ENCODE measurements around the gene RMDN3. TPM values are rescaled to one million over a fixed set of nuclear protein-coding genes. Genes with fewer than 3 reads are reported as not detected.

RMDN3 gene
- total and polyA plus RNA-seq, 2 of the 13 experiments (the other 11 are each of a cell fraction or from before 2014, with no cell fraction given) = 16.8 to 19.5 TPM

GRCh38 chr15:40694688-40695468 is 60.2 kb downstream of the RMDN3 start, which contains the start of gene RAD51 (continued):
- TF ChIP-seq, protein P1, sequence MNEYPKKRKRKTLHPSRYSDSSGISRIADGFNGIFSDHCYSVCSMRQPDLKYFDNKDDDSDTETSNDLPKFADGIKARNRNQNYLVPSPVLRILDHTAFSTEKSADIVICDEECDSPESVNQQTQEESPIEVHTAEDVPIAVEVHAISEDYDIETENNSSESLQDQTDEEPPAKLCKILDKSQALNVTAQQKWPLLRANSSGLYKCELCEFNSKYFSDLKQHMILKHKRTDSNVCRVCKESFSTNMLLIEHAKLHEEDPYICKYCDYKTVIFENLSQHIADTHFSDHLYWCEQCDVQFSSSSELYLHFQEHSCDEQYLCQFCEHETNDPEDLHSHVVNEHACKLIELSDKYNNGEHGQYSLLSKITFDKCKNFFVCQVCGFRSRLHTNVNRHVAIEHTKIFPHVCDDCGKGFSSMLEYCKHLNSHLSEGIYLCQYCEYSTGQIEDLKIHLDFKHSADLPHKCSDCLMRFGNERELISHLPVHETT (CRISPR knock-in tag; conservative IDR thresholded peaks at IDR 0.05) = no peak; the same call in 1 of the 2 replicates
- TF ChIP-seq ARNTL (CRISPR knock-in tag; IDR thresholded peaks at IDR 0.05) (peak; percentile 53; the same call in 1 of the 2 replicates), ZBTB39 (CRISPR knock-in tag; IDR thresholded peaks at IDR 0.05) (0 out of 2 replicates have a peak, but pooled peaks have one; percentile 20), ZNF672 (CRISPR knock-in tag; IDR thresholded peaks at IDR 0.05) (no peak), ZNF367 (CRISPR knock-in tag; IDR thresholded peaks at IDR 0.05; ENCODE audit: borderline replicate concordance) (0 out of 2 replicates have a peak, but pooled peaks have one; percentile 48), SMC3 (IDR thresholded peaks at IDR 0.05; ENCODE audit: low read length) (no peak), JARID2 (CRISPR knock-in tag; IDR thresholded peaks at IDR 0.05; ENCODE audit: insufficient replicate concordance) (no peak), GPN1 (CRISPR knock-in tag; IDR thresholded peaks at IDR 0.05; ENCODE audit: borderline replicate concordance) (no peak), ZNF326 (CRISPR knock-in tag; IDR thresholded peaks at IDR 0.05; ENCODE audit: borderline replicate concordance) (no peak), PLSCR1 (CRISPR knock-in tag; IDR thresholded peaks at IDR 0.05; ENCODE audit: borderline replicate concordance) (peak; percentile 85; the same call in 1 of the 2 replicates), ZNF703 (CRISPR knock-in tag; IDR thresholded peaks at IDR 0.05; ENCODE audit: borderline replicate concordance) (peak; percentile 50; the same call in 1 of the 2 replicates), ZNF691 (CRISPR knock-in tag; IDR thresholded peaks at IDR 0.05; ENCODE audit: borderline replicate concordance, low read depth) (peak; percentile 23; the same call in 1 of the 2 replicates), ZNF446 (CRISPR knock-in tag; IDR thresholded peaks at IDR 0.05) (no peak), HOXA3 (CRISPR knock-in tag; IDR thresholded peaks at IDR 0.05) (peak; percentile 61), DNMT1 (CRISPR knock-in tag; IDR thresholded peaks at IDR 0.05) (peak; percentile 69; the same call in 1 of the 2 replicates), ZNF572 (CRISPR knock-in tag; IDR thresholded peaks at IDR 0.05) (no peak), ZBTB2 (CRISPR knock-in tag; IDR thresholded peaks at IDR 0.05; ENCODE audit: low read depth) (no peak; the same call in 1 of the 2 replicates)
- TF ChIP-seq, protein P2, sequence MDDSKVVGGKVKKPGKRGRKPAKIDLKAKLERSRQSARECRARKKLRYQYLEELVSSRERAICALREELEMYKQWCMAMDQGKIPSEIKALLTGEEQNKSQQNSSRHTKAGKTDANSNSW (CRISPR knock-in tag; IDR thresholded peaks at IDR 0.05; ENCODE audit: borderline replicate concordance) = peak; percentile 42; the same call in 1 of the 2 replicates

Measured in HepG2 (cell line).